NCI-H82 treated with DMSO at 0.1 percent for 48 hours (cell line): ENCODE measurements around the gene CLGN.

Experiments
- DNase-seq: peaks from one replicate; lab custom pipeline; 2025; ENCODE audit not compliant: unreplicated experiment; lab: John Stamatoyannopoulos, UW

CLGN gene

GRCh38 chr4:140342620-140343019 lies 84.8 kb downstream of the CLGN start:
- no peak for DNase-seq
